GM19099 (cell line): ENCODE measurements around the gene CCDC196.

Source experiments
- POLR2A ChIP-seq: IDR thresholded peaks from 3 replicates; pipeline ENCODE4 v1.6.1; 2011; ENCODE audit warnings: low read depth; ENCODE audit not compliant: insufficient read length; ENCODE audit errors: extremely low read depth

The CCDC196 gene

GRCh38 chr14:66508846-66509621 is 22.9 kb downstream of the CCDC196 start:
- peak; percentile 54 for TF ChIP-seq POLR2A

GRCh38 chr14:66509874-66510273 is 23.7 kb downstream of the CCDC196 start:
- TF ChIP-seq POLR2A, result no peak

- no peak for TF ChIP-seq POLR2A
These were observed 25.7 kb downstream of the CCDC196 start for GRCh38 chr14:66511849-66512248.

GRCh38 chr14:66514213-66514612 is 28.0 kb downstream of the CCDC196 start:
- no peak for TF ChIP-seq POLR2A

GRCh38 chr14:66530526-66530925 is 44.4 kb downstream of the CCDC196 start:
- no peak for TF ChIP-seq POLR2A

GRCh38 chr14:66539034-66539433 is 52.9 kb downstream of the CCDC196 start:
- no peak for TF ChIP-seq POLR2A

- TF ChIP-seq POLR2A, result no peak
These were observed 53.9 kb downstream of the CCDC196 start for GRCh38 chr14:66540038-66540437.

GRCh38 chr14:66541627-66542026 is 55.5 kb downstream of the CCDC196 start:
- no peak for TF ChIP-seq POLR2A

GRCh38 chr14:66543996-66544395 is 57.8 kb downstream of the CCDC196 start:
- TF ChIP-seq POLR2A, result no peak
